Measurements from ENCODE around the gene SORL1-AS1.

Gene SORL1-AS1

GRCh38 chr11:121476379-121477032 is 23.7 kb upstream of the SORL1-AS1 start:
- DNase-seq (ENCODE audit: low spot score) = no peak

DNA sequence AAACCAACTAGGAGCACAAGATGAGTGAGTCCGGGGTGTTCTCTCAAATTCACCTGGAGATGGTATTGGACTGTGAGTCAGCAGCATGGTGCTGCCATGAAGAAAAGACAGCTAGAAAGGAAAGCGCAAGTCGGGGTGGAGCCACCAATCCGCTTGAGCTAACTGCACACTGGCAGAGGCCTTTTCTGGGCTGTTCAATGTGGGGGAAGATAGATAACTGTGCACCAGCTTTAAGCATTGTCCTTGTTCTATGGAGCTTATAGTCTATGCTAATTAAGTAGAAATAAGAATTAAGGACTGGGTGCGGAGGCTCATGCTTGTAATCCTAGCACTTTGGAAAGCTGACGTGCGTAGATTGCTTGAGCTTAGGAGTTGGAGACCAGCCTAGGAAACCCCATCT is 21.9 kb upstream of the SORL1-AS1 start:
- no peak for DNase-seq (ENCODE audit: low spot score)

DNA sequence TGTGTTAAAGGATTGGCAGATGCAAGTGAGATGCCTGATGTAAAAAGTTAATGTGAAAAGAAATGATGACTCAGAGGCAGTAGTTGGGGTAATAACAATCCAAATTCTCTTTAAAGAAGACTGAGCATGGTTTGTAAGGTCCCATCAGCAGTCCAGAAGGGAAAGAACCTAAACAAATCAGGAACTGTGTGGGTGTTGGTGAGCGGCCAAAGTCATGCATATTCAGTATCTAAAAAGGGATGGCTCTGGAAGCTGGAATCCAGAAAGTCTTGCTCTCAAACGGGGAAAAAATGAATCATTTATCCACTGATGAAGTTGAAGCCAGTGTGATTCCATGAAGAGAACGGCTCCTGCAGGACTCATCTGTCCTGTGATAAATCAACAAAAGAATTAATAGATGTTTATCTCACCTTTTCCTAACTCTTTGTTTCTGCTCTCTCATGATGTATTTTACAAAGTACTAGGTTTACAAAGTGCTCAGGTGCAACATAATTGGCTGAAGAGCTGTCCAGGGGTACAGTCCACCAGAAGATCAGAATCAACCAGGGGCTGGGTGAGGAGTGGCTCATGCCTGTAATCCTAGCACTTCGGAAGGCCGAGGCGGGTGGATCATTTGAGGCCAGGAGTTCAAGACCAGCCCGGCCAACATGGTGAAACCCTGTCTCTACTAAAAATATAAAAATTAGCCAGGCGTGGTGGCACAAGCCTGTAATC is 20.5 kb upstream of the SORL1-AS1 start:
- no peak for DNase-seq (ENCODE audit: low spot score)

DNA sequence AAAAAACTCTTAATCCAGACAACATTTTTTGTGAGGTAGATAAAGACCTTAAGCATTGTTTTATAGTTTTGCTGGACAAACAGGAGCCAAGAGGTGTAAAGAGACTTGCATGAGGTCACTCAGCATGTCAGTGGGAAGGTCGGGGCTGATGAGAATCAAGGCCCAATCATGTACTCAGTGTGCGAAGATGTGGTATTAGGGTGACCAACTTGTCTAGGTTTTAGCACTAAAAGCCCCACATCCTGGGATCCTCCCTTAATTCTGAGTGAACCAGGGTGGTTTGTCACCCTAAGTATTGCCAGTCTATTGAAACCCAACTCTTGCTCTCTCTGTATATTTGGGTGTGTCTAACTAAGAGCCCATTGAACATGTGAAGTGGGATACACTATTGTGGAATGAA is 19.5 kb upstream of the SORL1-AS1 start:
- no peak for DNase-seq (ENCODE audit: low spot score)

DNA sequence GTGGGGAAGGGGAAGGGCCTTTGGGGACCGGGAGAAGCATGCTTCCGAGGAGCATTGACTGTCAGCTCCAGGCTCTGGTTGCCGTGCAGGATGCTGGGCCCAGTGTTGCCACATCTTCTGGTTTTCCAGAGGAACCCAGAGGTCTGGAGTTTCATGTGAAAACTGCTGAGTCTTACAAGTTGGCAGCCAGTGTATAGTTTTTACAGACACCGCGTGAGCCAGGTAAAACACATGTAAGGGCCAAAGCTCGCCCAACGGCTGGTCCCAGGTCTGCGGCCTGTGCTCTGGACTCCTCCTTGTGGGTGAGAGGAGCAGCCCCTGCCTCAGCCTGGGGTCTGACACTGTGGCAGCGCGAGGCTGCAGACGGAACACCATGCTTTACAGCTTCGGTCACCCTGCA is 18.4 kb upstream of the SORL1-AS1 start:
- DNase-seq (ENCODE audit: low spot score) = no peak

- DNase-seq (ENCODE audit: low spot score) = no peak
These were observed 17.1 kb upstream of the SORL1-AS1 start for GRCh38 chr11:121469910-121470309.

- no peak for DNase-seq (ENCODE audit: low spot score)
These were observed 15.2 kb upstream of the SORL1-AS1 start for GRCh38 chr11:121467965-121468364.

- no peak for DNase-seq (ENCODE audit: low spot score)
These were observed 14.7 kb upstream of the SORL1-AS1 start for GRCh38 chr11:121467471-121467870.

GRCh38 chr11:121466063-121466794 is 13.5 kb upstream of the SORL1-AS1 start:
- DNase-seq (ENCODE audit: low spot score) = peak; percentile 40

GRCh38 chr11:121465709-121466062 is 12.9 kb upstream of the SORL1-AS1 start:
- no peak for DNase-seq (ENCODE audit: low spot score)

DNA sequence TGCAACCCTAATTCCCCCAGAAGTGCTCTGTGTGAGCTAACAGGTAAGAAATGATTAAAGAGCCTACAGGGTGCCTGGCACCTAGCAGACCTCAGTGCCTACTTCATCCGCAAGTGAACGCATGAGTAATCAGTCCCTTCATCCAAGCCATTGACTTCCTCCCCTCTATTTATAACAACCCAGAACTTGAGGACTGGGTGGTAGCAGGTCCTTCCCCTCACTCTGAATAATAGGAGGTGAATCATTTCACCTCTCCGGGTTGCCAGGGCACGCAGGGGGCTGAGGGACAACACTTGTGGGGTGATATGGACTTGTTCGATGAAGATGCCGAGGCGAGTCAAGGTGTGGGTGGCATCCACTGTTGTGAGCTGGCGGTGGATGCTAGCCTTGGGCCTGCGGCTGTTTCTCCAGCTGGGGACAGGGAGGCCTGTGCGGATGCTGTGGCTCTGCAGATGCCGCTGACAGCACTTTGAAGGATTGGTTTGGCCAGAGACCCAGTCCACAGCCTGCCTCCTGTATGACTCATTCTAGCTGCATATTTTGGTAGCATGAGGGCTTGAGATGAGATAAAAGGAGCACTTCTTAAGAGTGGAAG is 11.7 kb upstream of the SORL1-AS1 start:
- DNase-seq (ENCODE audit: low spot score) = no peak

GRCh38 chr11:121463689-121464335 is 11.0 kb upstream of the SORL1-AS1 start:
- no peak for DNase-seq (ENCODE audit: low spot score)

GRCh38 chr11:121461843-121462242 is 9.1 kb upstream of the SORL1-AS1 start:
- DNase-seq (ENCODE audit: low spot score) = no peak

DNA sequence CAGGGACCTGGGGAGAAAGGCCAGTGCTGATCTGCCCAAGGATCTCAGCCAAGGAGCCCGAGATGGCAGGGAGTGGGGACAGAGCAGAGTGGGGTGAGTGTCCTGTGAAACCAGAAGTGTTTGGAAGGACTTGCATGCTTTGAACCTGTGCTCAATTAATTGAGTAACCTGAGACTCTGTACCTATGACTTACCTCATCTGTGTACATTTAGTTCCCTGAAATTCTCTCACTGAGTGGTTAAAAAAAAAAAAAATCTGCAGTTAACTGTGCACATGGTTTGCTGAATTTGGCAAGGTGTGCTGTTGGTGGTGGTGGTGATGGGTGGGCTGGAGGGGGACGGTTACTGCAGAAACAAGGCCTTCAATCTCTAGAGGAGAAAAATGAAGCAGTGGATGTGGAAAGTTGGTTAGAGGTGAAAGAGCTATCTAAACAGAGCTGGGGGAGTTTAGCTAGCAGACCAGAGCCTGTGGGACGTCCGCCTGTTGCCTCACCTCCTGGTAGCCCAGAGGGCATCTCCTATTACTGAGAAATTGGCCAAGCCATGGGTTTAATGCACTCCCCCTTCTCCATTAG is 8.3 kb upstream of the SORL1-AS1 start:
- no peak for DNase-seq (ENCODE audit: low spot score)

GRCh38 chr11:121459413-121460017 is 6.7 kb upstream of the SORL1-AS1 start:
- DNase-seq (ENCODE audit: low spot score) = no peak

DNA sequence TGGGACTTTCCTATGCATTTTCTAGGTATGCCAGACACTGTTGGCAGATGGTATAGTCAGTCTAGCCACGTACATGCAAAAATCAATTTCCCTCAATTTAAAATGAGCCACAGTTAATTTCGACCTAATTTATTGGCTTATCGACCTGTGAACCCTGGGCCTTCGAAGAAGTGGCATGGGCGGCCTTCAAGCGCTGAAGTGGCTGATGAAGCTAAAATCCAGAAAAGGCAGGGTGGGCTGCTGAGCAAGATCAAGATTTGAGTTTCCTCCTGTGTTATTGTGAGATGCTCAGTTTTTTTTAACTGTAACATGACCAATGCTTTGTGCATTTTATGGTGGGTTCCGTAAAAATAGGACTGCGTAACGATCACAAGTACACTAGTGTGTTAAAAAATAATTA is 5.8 kb upstream of the SORL1-AS1 start:
- DNase-seq (ENCODE audit: low spot score) = no peak

DNA sequence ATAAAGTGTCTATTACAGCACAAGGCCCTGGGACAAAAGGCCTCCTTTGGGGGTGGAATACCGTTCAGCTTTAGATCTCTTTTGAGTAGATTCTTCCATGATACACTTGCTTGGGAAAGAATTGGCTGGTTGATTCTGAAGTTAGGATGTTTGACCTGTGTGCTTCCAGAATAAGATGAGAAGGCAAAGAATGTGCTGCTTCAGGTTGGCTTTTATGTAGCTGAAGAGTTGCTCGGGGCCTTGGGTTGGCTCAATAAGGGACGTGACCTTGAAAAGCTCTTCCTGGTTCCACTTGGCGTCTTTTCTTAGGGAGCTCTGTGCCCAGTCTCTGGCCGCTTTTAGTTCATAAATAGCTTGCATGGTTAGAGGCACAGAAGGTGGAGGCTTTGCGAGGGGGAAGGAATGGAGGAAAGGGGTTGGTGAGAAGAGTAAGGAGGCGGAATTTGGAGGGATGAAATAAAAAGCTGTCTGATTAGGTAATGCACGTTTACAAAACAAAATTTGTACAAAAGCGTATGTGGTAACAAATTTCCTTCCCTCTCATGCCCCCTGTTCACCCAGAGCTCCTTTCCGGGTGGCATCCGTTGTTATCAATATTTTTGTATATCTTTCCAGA is 4.2 kb upstream of the SORL1-AS1 start:
- DNase-seq (ENCODE audit: low spot score) = no peak

- no peak for DNase-seq (ENCODE audit: low spot score)
These were observed 3.4 kb upstream of the SORL1-AS1 start for GRCh38 chr11:121456151-121456550.

DNA sequence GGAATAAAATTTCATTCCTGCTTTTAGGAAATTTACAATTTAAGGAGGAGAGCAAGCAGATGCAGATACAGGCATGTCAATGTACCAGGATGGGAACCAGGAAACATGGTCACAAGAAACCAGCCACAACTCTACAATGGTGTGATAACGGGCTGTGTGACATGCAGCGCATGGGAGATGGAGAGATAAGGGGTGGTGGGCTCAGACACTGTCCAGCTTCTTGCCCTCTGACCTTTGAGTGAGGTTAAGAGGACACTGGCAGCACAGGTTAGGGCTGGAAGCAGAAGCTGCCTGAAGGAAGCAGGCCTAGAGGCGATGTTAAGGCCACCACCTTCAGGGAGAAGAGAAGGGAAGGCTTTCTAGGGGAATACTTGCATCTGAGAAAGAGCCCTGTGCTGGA is 2.3 kb upstream of the SORL1-AS1 start:
- DNase-seq (ENCODE audit: low spot score) = no peak

DNA sequence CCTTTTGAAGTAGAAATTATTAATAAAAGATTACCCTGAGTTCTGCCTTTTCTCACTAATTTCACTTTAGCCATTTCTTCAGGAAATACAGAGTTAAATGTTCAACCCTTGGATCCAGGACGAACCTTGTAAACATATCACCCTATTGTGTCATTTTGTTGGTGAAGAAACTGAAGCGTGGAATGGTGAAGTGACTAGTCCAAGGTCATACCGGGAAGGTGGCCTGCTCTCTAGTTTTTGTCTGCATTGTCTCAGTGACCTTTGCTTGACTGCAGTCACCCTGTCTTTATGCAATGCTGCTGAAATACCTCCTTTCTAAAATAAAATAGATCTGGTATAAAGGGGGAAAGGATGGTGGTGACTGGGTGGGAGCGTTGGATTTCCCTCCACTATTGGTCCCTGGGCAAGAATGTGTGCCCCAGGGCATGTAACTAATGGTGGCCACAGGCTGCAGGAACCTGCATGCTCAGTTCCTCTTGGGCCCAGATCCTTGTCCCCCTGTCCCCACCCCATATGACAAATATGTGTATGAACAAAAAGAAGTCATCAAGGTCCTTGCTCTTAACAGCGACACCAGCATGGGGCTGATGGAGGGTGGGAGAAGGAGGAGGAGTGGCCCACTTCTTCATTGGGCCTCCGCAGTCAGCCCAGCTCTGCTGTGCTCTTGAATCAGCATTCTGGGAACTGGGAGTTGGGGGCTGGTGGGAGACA is 977 bp upstream of the SORL1-AS1 start:
- DNase-seq (ENCODE audit: low spot score) = no peak

Data from D341Med (cell line).